Esophagus muscularis mucosa (tissue), 4 donors: ENCODE results near the gene PRSS1. TPM values are rescaled to one million over a fixed set of nuclear protein-coding genes. Genes with fewer than 3 reads are reported as not detected.
A peak's percentile ranks its signal among the peaks of the same experiment; 100 is the strongest.
"Not testable (repeated sequence)": the region's sequence is repeated elsewhere in the genome, so short reads cannot be mapped to it uniquely, and the experiment has no call there.

Source experiments
- DNase-seq: peaks from one replicate; pipeline ENCODE4 v3.0.0-alpha.2; 2017; ENCODE audit errors: extremely low spot score
- H3K27ac ChIP-seq, 4 donors: fragments of 200-600 bp; sonication (generic); replicated peaks in 1 of 4; 1 replicate in 3 of 4; 2 replicates in 1 of 4; pipeline ENCODE4 v1.5.1; 2016 to 2019; ENCODE audit warnings: mild to moderate bottlenecking in 1 of 4
- H3K27me3 ChIP-seq, 4 donors: fragments of 200-600 bp; sonication (generic); one replicate each; pipeline versions ENCODE4 v1.5.1 to v1.6.0; 2016 to 2019
- H3K36me3 ChIP-seq, 4 donors: fragments of 200-600 bp; sonication (generic); one replicate each; pipeline ENCODE4 v1.5.1; 2016 to 2019
- H3K4me1 ChIP-seq, 4 donors: fragments of 200-600 bp; sonication (generic); one replicate each; pipeline ENCODE4 v1.5.1; 2016 to 2019
- H3K4me3 ChIP-seq, 4 donors: fragments of 200-600 bp; sonication (generic); 1 replicate in 2 of 4; 2 replicates in 2 of 4; pipeline ENCODE4 v1.5.1; 2016 to 2019; ENCODE audit warnings: mild to moderate bottlenecking in 4 of 4, moderate library complexity in 1 of 4
- H3K9me3 ChIP-seq, 4 donors: fragments of 200-600 bp; sonication (generic); 1 replicate in 3 of 4; 2 replicates in 1 of 4; pipeline ENCODE4 v1.5.1; 2016 to 2019
- EP300 ChIP-seq: sonication (generic); formaldehyde crosslinking; IDR thresholded peaks from one replicate; pipeline ENCODE4 v1.6.1; 2017; ENCODE audit warnings: antibody characterized with exemption
- POLR2A ChIP-seq: fragments of 450-650 bp; IDR thresholded peaks from one replicate; pipeline ENCODE4 v1.6.1; 2017; ENCODE audit warnings: antibody characterized with exemption, moderate library complexity, mild to moderate bottlenecking, low read depth
- POLR2AphosphoS5 ChIP-seq, 2 donors: sonication (generic); formaldehyde crosslinking; IDR thresholded peaks; one replicate each; pipeline ENCODE4 v1.6.1; 2017; ENCODE audit warnings: antibody characterized with exemption in 2 of 2
- WGBS: methylation state at CpG from one replicate; pipeline ENCODE4 v1.1.5; 2018; 5-methylcytosine and 5-hydroxymethylcytosine counted together
- intact Hi-C: fragments of 100-400 bp; cut with DNase I; formaldehyde crosslinking; loops from one replicate; pipeline ENCODE4 v1.15.1; 2023
- total RNA-seq, 4 donors: library from RNA; depleted of rRNA; stranded (reverse); fragments of >200 nt; gene quantifications; one replicate each; pipeline versions ENCODE4 v1.1.0 to v1.2.1, GENCODE V29; 2016
- TF ChIP-seq, protein P1 (sequence below), 3 experiments: fragments of 200-600 bp in 2 of 3; fragments of 450-650 bp in 1 of 3; sonication (generic) in 2 of 3; IDR thresholded peaks; one replicate each; pipeline ENCODE4 v1.5.1; 2017 to 2019; ENCODE audit warnings: antibody characterized with exemption in 3 of 3, mild to moderate bottlenecking in 2 of 3, moderate library complexity in 1 of 3

The PRSS1 gene
- total RNA-seq, 4 donors from 2014 or later: not detected

DNA sequence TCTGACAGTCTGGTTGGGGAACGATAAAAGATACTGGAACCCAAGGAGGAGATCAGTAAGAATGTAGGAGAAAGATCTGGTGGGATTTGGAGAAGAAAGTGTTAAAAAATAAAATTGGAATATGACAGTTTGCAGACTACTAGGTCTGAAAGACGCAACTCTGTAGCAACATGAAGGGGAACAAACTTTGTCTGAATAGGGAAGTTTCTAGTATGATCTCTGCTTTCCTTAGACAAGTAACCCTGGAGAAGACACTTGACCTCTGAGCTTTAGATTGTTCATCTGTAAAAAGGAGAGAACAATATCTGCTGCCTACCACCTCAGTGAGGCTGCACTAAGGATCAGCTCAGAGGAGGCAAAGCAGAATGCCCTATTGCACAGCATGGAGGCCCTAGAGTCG is 3.0 kb upstream of the PRSS1 start:
- TF ChIP-seq, protein P1, sequence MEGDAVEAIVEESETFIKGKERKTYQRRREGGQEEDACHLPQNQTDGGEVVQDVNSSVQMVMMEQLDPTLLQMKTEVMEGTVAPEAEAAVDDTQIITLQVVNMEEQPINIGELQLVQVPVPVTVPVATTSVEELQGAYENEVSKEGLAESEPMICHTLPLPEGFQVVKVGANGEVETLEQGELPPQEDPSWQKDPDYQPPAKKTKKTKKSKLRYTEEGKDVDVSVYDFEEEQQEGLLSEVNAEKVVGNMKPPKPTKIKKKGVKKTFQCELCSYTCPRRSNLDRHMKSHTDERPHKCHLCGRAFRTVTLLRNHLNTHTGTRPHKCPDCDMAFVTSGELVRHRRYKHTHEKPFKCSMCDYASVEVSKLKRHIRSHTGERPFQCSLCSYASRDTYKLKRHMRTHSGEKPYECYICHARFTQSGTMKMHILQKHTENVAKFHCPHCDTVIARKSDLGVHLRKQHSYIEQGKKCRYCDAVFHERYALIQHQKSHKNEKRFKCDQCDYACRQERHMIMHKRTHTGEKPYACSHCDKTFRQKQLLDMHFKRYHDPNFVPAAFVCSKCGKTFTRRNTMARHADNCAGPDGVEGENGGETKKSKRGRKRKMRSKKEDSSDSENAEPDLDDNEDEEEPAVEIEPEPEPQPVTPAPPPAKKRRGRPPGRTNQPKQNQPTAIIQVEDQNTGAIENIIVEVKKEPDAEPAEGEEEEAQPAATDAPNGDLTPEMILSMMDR (IDR thresholded peaks at IDR 0.05): no peak
- TF ChIP-seq POLR2AphosphoS5 (IDR thresholded peaks at IDR 0.05) (no peak), EP300 (no peak), POLR2A (no peak)
- H3K27ac ChIP-seq: no peak overlapping the region

DNA sequence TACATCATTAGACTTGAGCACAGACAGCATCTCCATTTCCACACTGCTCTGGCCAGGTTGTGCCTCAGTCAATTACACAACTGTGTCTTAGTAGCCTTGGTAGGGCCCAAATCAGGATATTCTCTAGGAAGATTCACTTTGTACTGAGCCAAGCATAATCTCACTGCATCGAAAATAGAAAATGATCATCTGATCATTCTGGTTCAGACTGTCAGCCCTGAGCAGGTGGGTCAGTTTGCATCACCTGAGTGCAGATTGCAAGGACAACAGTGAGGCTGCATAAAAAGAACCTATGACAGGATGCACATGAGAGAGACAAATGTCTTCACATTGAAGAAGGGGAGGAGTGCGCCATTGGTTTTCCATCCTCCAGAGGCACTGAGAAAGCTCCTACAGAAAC is 862 bp upstream of the PRSS1 start:
- H3K9me3 ChIP-seq, H3K4me1 ChIP-seq, H3K36me3 ChIP-seq, H3K4me3 ChIP-seq, intact Hi-C loops, H3K27ac ChIP-seq: not testable (repeated sequence)
- peak; percentile 47 for DNase-seq
- peaks cover 0 to 16% (median 0%) of the 10 kb centered on the region in 4 donors for H3K27me3 ChIP-seq
- 93% methylated on average over 2 of the region's 2 CpGs for WGBS

More for the DNA sequence above, 3.0 kb upstream of the PRSS1 start:
- Histone ChIP-seq H3K4me1 (peaks cover 0 to 10% (median 0%) of the 10 kb centered on the region in 4 donors), H3K27me3 (peaks cover 0 to 16% (median 0%) of the 10 kb centered on the region in 4 donors), H3K36me3 (no peaks in the 10 kb centered on the region), H3K4me3 (no peak overlapping the region), H3K9me3 (no peaks in the 10 kb centered on the region)
- 73% methylated on average over 3 of the region's 3 CpGs for WGBS
- intact Hi-C loops: no loop called here
- peak; percentile 77 for DNase-seq

DNA sequence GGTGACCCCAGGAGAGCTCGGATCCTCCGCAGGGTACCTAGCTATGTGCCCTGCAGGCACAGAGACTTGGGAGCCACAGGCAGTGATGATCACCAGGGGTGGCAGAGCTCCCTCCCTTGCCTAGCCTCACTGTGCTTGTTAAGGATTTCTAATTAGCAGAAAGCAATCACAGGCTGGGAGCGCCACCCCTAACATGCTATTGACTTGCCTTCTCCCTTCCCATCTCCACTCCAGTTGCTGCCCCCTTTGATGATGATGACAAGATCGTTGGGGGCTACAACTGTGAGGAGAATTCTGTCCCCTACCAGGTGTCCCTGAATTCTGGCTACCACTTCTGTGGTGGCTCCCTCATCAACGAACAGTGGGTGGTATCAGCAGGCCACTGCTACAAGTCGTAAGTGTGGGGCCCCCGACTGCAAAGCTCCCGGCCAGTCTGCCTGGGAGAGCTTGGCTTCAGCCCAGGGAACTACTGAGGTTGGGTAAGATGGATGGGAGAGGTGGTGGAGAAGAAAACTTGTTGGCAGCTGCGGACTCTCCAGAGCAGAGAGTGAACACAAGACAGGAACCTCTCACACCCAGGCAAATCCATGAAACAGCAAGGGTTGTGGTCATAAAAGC is 1.2 kb downstream of the PRSS1 start:
- intact Hi-C loops: no loop called here
- H3K4me3 ChIP-seq: no peak overlapping the region
- H3K27ac ChIP-seq: no peak overlapping the region
- 61% methylated on average over 9 of the region's 9 CpGs for WGBS
- no peaks in the 10 kb centered on the region for H3K9me3 ChIP-seq
- DNase-seq: peak; percentile 86
- H3K36me3 ChIP-seq: no peaks in the 10 kb centered on the region
- TF ChIP-seq EP300: no peak
- peaks cover 0 to 16% (median 0%) of the 10 kb centered on the region in 4 donors for H3K27me3 ChIP-seq
- no peaks in the 10 kb centered on the region for H3K4me1 ChIP-seq

DNA sequence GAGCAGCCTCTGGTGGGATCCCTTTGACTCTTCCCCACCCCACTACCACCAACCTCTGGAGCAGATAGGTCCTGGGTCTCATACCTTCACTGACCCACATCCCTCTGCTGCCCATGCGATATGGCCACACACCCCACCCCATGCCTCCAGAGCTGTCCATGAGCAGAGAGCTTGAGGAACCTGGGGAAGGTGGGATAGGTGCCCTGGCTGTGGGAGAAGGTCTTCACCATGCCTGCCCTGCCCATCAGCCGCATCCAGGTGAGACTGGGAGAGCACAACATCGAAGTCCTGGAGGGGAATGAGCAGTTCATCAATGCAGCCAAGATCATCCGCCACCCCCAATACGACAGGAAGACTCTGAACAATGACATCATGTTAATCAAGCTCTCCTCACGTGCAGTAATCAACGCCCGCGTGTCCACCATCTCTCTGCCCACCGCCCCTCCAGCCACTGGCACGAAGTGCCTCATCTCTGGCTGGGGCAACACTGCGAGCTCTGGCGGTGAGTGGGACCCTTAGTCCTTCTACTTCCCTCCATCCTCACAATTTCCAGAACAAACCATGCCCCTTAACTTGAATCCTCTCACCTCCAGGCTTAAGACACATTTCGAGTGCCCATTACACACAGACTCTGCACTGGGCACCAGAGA is 2.4 kb downstream of the PRSS1 start:
- H3K4me1 ChIP-seq, H3K9me3 ChIP-seq, H3K36me3 ChIP-seq, intact Hi-C loops, H3K4me3 ChIP-seq, H3K27ac ChIP-seq: not testable (repeated sequence)
- H3K27me3 ChIP-seq: peaks cover 0 to 16% (median 0%) of the 10 kb centered on the region in 4 donors
- peak; percentile 89 for DNase-seq
- WGBS: 87% methylated on average over 11 of the region's 14 CpGs

DNA sequence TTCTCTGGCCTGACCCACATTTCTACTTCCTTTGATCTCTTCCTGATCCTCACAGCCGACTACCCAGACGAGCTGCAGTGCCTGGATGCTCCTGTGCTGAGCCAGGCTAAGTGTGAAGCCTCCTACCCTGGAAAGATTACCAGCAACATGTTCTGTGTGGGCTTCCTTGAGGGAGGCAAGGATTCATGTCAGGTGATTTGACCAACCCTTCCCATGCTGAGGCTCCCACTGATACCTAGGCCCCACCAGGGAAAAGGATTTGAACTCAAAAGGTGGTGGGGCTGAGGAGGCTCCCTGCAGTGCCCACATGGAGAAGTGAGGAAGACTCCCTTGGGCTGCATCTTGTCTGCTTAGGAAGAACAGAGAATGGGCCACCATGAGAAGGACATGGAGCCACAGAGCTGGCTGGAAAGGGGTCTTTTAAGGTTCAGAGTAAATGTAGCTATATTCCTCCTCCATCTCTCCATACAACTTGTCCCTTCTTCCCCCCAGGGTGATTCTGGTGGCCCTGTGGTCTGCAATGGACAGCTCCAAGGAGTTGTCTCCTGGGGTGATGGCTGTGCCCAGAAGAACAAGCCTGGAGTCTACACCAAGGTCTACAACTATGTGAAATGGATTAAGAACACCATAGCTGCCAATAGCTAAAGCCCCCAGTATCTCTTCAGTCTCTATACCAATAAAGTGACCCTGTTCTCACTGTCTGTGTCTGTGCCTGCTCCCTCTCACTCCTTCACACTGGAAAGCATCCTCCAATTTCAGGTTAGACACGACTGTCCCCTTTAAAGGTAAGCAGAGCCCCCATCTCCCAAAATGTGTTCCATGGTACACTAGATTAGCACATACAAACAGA is 3.3 kb downstream of the PRSS1 start:
- H3K4me3 ChIP-seq: no peak overlapping the region

More for the DNA sequence above, 3.3 kb downstream of the PRSS1 start:
- intact Hi-C loops: no loop called here
- peak; percentile 90 for DNase-seq
- no peaks in the 10 kb centered on the region for H3K9me3 ChIP-seq
- TF ChIP-seq, protein P1 (IDR thresholded peaks at IDR 0.05): no peak
- TF ChIP-seq POLR2AphosphoS5 (IDR thresholded peaks at IDR 0.05): no peak
- TF ChIP-seq EP300: no peak
- TF ChIP-seq POLR2A: no peak
- 76% methylated on average over 3 of the region's 3 CpGs for WGBS
- peaks cover 0 to 16% (median 0%) of the 10 kb centered on the region in 4 donors for H3K27me3 ChIP-seq
- H3K36me3 ChIP-seq: no peaks in the 10 kb centered on the region
- no peak overlapping the region for H3K27ac ChIP-seq
- H3K4me1 ChIP-seq: no peaks in the 10 kb centered on the region
